PC-9 (cell line): Measurements from ENCODE around the gene PLEKHA1. TPM values are rescaled to one million over a fixed set of nuclear protein-coding genes. Genes with fewer than 3 reads are reported as not detected.

Source experiments
- BruUV-seq: library from RNA; stranded (reverse); fragments of 400-500 nt; replicated peaks from 2 replicates; lab custom pipeline; 2021; lab: Mats Ljungman, UMichigan
- CTCF ChIA-PET: fragments of 300-600 bp; sonication (Branson Sonifier 250); formaldehyde crosslinking; loops from one replicate; lab custom pipeline; 2022; ENCODE audit warnings: antibody characterized with exemption; lab: Charles Lee
- POLR2A ChIA-PET: fragments of 300-600 bp; sonication (Branson Sonifier 250); formaldehyde crosslinking; loops from one replicate; lab custom pipeline; 2022; ENCODE audit warnings: antibody characterized with exemption; ENCODE audit not compliant: unreplicated experiment; lab: Charles Lee
- DNase-seq, 2 experiments: peaks; one replicate each; pipeline versions ENCODE4 v3.0.0 to v3.0.0-alpha.2; 2015 to 2022; ENCODE audit warnings: mixed read lengths in 1 of 2
- H2AFZ ChIP-seq: fragments of 200-600 bp; sonication (generic); 2 replicates; pipeline ENCODE4 v1.8.1; 2017; ENCODE audit warnings: antibody characterized with exemption
- H3F3A ChIP-seq: fragments of 200-600 bp; sonication (generic); 2 replicates; pipeline ENCODE4 v1.8.1; 2017; ENCODE audit warnings: antibody characterized with exemption, mild to moderate bottlenecking, low read depth; ENCODE audit not compliant: insufficient read depth
- H3K27ac ChIP-seq: fragments of 200-600 bp; sonication (generic); 2 replicates; pipeline ENCODE4 v1.6.1; 2016; ENCODE audit warnings: mixed run types
- H3K27me3 ChIP-seq: fragments of 200-600 bp; sonication (generic); 2 replicates; pipeline ENCODE4 v1.6.1; 2016; ENCODE audit warnings: low read depth, mixed run types; ENCODE audit not compliant: insufficient read depth
- H3K36me3 ChIP-seq: fragments of 200-600 bp; sonication (generic); 2 replicates; pipeline ENCODE4 v1.6.1; 2016; ENCODE audit warnings: low read depth, mixed run types
- H3K4me1 ChIP-seq: fragments of 200-600 bp; sonication (generic); replicated peaks from 2 replicates; pipeline ENCODE4 v1.6.1; 2016; ENCODE audit warnings: mixed run types; ENCODE audit not compliant: insufficient read depth
- H3K4me2 ChIP-seq: fragments of 200-600 bp; sonication (generic); 2 replicates; pipeline ENCODE4 v1.6.1; 2017; ENCODE audit warnings: mixed run types
- H3K4me3 ChIP-seq: fragments of 200-600 bp; sonication (generic); 2 replicates; pipeline ENCODE4 v1.6.1; 2016; ENCODE audit warnings: mixed run types
- H3K79me2 ChIP-seq: fragments of 200-600 bp; sonication (generic); 2 replicates; pipeline ENCODE4 v1.6.1; 2017; ENCODE audit warnings: low read depth, mixed run types
- H3K9me2 ChIP-seq: fragments of 200-600 bp; sonication (generic); 2 replicates; pipeline ENCODE4 v1.8.1; 2017; ENCODE audit warnings: mild to moderate bottlenecking; ENCODE audit not compliant: insufficient read depth
- H3K9me3 ChIP-seq: fragments of 200-600 bp; sonication (generic); 2 replicates; pipeline ENCODE4 v1.8.1; 2016; ENCODE audit warnings: low read depth; ENCODE audit not compliant: insufficient read depth
- H4K20me1 ChIP-seq: fragments of 200-600 bp; sonication (generic); 2 replicates; pipeline ENCODE4 v1.8.1; 2017; ENCODE audit not compliant: insufficient read depth
- CTCF ChIP-seq: fragments of 200-600 bp; sonication (generic); conservative IDR thresholded peaks from 2 replicates; pipeline ENCODE4 v1.6.1; 2017; ENCODE audit warnings: mixed run types, antibody characterized with exemption, mild to moderate bottlenecking, moderate library complexity
- EZH2 ChIP-seq: fragments of 200-600 bp; sonication (generic); IDR thresholded peaks from 2 replicates; pipeline ENCODE4 v1.8.0; 2017; ENCODE audit warnings: antibody characterized with exemption, low read depth
- intact Hi-C: fragments of 100-400 bp; cut with micrococcal nuclease; formaldehyde crosslinking; loops from one replicate; pipeline ENCODE4 v1.10.0; 2022; ENCODE audit not compliant: unreplicated experiment
- total RNA-seq: library from RNA; stranded (reverse); gene quantifications from 2 replicates; pipeline ENCODE4 v1.2.3, GENCODE V29; 2021

The PLEKHA1 gene
- total RNA-seq, 1 experiment from 2014 or later: 33.8 TPM

- H3K9me2 ChIP-seq: no peaks in the 10 kb centered on the region
- no peak overlapping the region for H3K4me2 ChIP-seq
- H3K4me3 ChIP-seq: no peak overlapping the region
- CTCF ChIA-PET: no interaction called here
- H3K27me3 ChIP-seq: no peaks in the 10 kb centered on the region
- no peaks in the 10 kb centered on the region for H3K79me2 ChIP-seq
- intact Hi-C loops: no loop called here
- no peaks in the 10 kb centered on the region for H3K36me3 ChIP-seq
- H3K9me3 ChIP-seq: no peaks in the 10 kb centered on the region
- no peaks in the 10 kb centered on the region for H3K4me1 ChIP-seq
- H4K20me1 ChIP-seq: no peaks in the 10 kb centered on the region
- DNase-seq: no peak
- TF ChIP-seq CTCF: no peak
- TF ChIP-seq EZH2: no peak
- H2AFZ ChIP-seq: no peak overlapping the region
- H3K27ac ChIP-seq: no peak overlapping the region
- POLR2A ChIA-PET: no interaction called here
- no TSS peak for BruUV-seq
- H3F3A ChIP-seq: no peaks in the 10 kb centered on the region
These were observed 11.9 kb upstream of the PLEKHA1 start for GRCh38 chr10:122362621-122363020.

GRCh38 chr10:122363311-122363710, 11.2 kb upstream of the PLEKHA1 start:
- POLR2A ChIA-PET: no interaction called here

GRCh38 chr10:122363722-122364463, 10.6 kb upstream of the PLEKHA1 start:
- TF ChIP-seq EZH2 (no peak), CTCF (no peak)
- POLR2A ChIA-PET: interaction anchor here (0.6 kb wide), 1 partner anchor 11 kb away, joined by 4 read pairs; no protein-coding TSS in a partner anchor

More at GRCh38 chr10:122363311-122363710, 11.2 kb upstream of the PLEKHA1 start:
- CTCF ChIA-PET: no interaction called here
- Histone ChIP-seq H3K4me2 (no peak overlapping the region), H2AFZ (no peak overlapping the region), H3K4me1 (no peaks in the 10 kb centered on the region), H3K4me3 (no peak overlapping the region), H4K20me1 (no peaks in the 10 kb centered on the region), H3K9me3 (no peaks in the 10 kb centered on the region), H3K36me3 (no peaks in the 10 kb centered on the region), H3K79me2 (no peaks in the 10 kb centered on the region), H3K27ac (no peak overlapping the region), H3K27me3 (no peaks in the 10 kb centered on the region), H3F3A (no peaks in the 10 kb centered on the region), H3K9me2 (no peaks in the 10 kb centered on the region)
- no TSS peak for BruUV-seq
- no peak for DNase-seq
- intact Hi-C loops: no loop called here
- TF ChIP-seq EZH2 (no peak), CTCF (no peak)

More at GRCh38 chr10:122363722-122364463, 10.6 kb upstream of the PLEKHA1 start:
- intact Hi-C loops: no loop called here
- H3F3A ChIP-seq: no peaks in the 10 kb centered on the region
- H3K36me3 ChIP-seq: no peaks in the 10 kb centered on the region
- no peaks in the 10 kb centered on the region for H4K20me1 ChIP-seq
- no peak overlapping the region for H3K27ac ChIP-seq
- no peak overlapping the region for H3K4me2 ChIP-seq
- no peaks in the 10 kb centered on the region for H3K4me1 ChIP-seq
- H3K4me3 ChIP-seq: no peak overlapping the region
- H2AFZ ChIP-seq: no peak overlapping the region
- H3K9me2 ChIP-seq: no peaks in the 10 kb centered on the region
- BruUV-seq: no TSS peak
- H3K9me3 ChIP-seq: no peaks in the 10 kb centered on the region
- peak in 1 of 2 experiments; percentile 8 for DNase-seq
- no peaks in the 10 kb centered on the region for H3K79me2 ChIP-seq
- H3K27me3 ChIP-seq: no peaks in the 10 kb centered on the region
- CTCF ChIA-PET: no interaction called here
